ENCODE measurements around the gene INSL3. TPM values are rescaled to one million over a fixed set of nuclear protein-coding genes. Genes with fewer than 3 reads are reported as not detected.
A peak's percentile ranks its signal among the peaks of the same experiment; 100 is the strongest.

INSL3 gene
- total and polyA plus RNA-seq, 2 of the 13 experiments (the other 11 are each of a cell fraction or from before 2014, with no cell fraction given), result 0.30 TPM; not detected in 1

- TF ChIP-seq ZNF558 (CRISPR knock-in tag; IDR thresholded peaks at IDR 0.05; ENCODE audit: borderline replicate concordance), result peak; percentile 46; the same call in 1 of the 2 replicates
- TF ChIP-seq ESRRA (CRISPR knock-in tag; IDR thresholded peaks at IDR 0.05; ENCODE audit: low read depth), result no peak
- TF ChIP-seq CREB3 (CRISPR knock-in tag; IDR thresholded peaks at IDR 0.05), result no peak; the same call in 1 of the 2 replicates
- TF ChIP-seq ZNF709 (CRISPR knock-in tag; IDR thresholded peaks at IDR 0.05), result no peak; the same call in 1 of the 2 replicates
- TF ChIP-seq TFE3 (CRISPR knock-in tag; IDR thresholded peaks at IDR 0.05), result peak; percentile 38
- no peak for TF ChIP-seq ELK4 (CRISPR knock-in tag; IDR thresholded peaks at IDR 0.05; ENCODE audit: borderline replicate concordance)
- TF ChIP-seq MIXL1 (CRISPR knock-in tag; IDR thresholded peaks at IDR 0.05), result no peak; the same call in 1 of the 2 replicates
- no peak for TF ChIP-seq GRHL1 (CRISPR knock-in tag; conservative IDR thresholded peaks at IDR 0.05)
- no peak for TF ChIP-seq ZBTB3 (CRISPR knock-in tag; IDR thresholded peaks at IDR 0.05; ENCODE audit: borderline replicate concordance, low read depth)
- no peak for TF ChIP-seq ATRX (CRISPR knock-in tag; IDR thresholded peaks at IDR 0.05; ENCODE audit: borderline replicate concordance)
- peak; percentile 99 for TF ChIP-seq NFYC (CRISPR knock-in tag; IDR thresholded peaks at IDR 0.05)
- peak; percentile 58; the same call in 1 of the 2 replicates for TF ChIP-seq MXD3 (CRISPR knock-in tag; IDR thresholded peaks at IDR 0.05)
- no peak for TF ChIP-seq ZNF879 (CRISPR knock-in tag; IDR thresholded peaks at IDR 0.05)
- no peak for TF ChIP-seq RFX1 (IDR thresholded peaks at IDR 0.05)
- peak; percentile 53; the same call in 1 of the 2 replicates for TF ChIP-seq ATF2 (CRISPR knock-in tag; IDR thresholded peaks at IDR 0.05)
- TF ChIP-seq THAP9 (CRISPR knock-in tag; IDR thresholded peaks at IDR 0.05; ENCODE audit: borderline replicate concordance), result peak; percentile 83
- peak; percentile 82 for TF ChIP-seq HNRNPLL (IDR thresholded peaks at IDR 0.05; ENCODE audit: low read depth, low read length, poor library complexity, severe bottlenecking)
- peak; percentile 94 for TF ChIP-seq SUZ12 (IDR thresholded peaks at IDR 0.05; ENCODE audit: low read depth, low read length)
Measured at GRCh38 chr19:17859533-17860330, 38.4 kb upstream of the INSL3 start, which contains the start of gene RPL18A (continued).
